Progenitor cell of endocrine pancreas (in vitro differentiated cells): ENCODE measurements around the gene ATOH1. TPM values are rescaled to one million over a fixed set of nuclear protein-coding genes. Genes with fewer than 3 reads are reported as not detected.

Source experiments
- DNase-seq: peaks from one replicate; pipeline ENCODE4 v3.0.0; 2021; ENCODE audit warnings: low spot score; ENCODE audit not compliant: unreplicated experiment
- H3K27ac Mint-ChIP-seq: 2 replicates; pipeline ENCODE4 v1.8.0; 2021; ENCODE audit warnings: mild to moderate bottlenecking, moderate library complexity, mixed read lengths
- H3K27me3 Mint-ChIP-seq: 2 replicates; pipeline ENCODE4 v1.8.0; 2021; ENCODE audit warnings: mixed read lengths
- H3K36me3 Mint-ChIP-seq: 2 replicates; pipeline ENCODE4 v1.8.0; 2022; ENCODE audit warnings: mixed read lengths; ENCODE audit not compliant: insufficient read depth
- H3K4me1 Mint-ChIP-seq: 2 replicates; pipeline ENCODE4 v1.8.0; 2021; ENCODE audit warnings: low read depth, mixed read lengths
- H3K4me3 Mint-ChIP-seq: 2 replicates; pipeline ENCODE4 v1.8.0; 2021; ENCODE audit warnings: low read depth, mild to moderate bottlenecking, moderate library complexity, mixed read lengths
- H3K9me3 Mint-ChIP-seq: 2 replicates; pipeline ENCODE4 v1.8.0; 2021; ENCODE audit warnings: low read depth, mixed read lengths
- CTCF ChIP-seq: fragments of 200-600 bp; sonication (generic); IDR thresholded peaks from one replicate; pipeline ENCODE4 v1.5.0; 2021; ENCODE audit warnings: antibody characterized with exemption, mild to moderate bottlenecking; ENCODE audit not compliant: unreplicated experiment
- total RNA-seq: library from RNA; stranded (reverse); gene quantifications from 2 replicates; pipeline ENCODE4 v1.2.1, GENCODE V29; 2021

ATOH1 gene
- total RNA-seq, 1 donor from 2014 or later: not detected

DNA sequence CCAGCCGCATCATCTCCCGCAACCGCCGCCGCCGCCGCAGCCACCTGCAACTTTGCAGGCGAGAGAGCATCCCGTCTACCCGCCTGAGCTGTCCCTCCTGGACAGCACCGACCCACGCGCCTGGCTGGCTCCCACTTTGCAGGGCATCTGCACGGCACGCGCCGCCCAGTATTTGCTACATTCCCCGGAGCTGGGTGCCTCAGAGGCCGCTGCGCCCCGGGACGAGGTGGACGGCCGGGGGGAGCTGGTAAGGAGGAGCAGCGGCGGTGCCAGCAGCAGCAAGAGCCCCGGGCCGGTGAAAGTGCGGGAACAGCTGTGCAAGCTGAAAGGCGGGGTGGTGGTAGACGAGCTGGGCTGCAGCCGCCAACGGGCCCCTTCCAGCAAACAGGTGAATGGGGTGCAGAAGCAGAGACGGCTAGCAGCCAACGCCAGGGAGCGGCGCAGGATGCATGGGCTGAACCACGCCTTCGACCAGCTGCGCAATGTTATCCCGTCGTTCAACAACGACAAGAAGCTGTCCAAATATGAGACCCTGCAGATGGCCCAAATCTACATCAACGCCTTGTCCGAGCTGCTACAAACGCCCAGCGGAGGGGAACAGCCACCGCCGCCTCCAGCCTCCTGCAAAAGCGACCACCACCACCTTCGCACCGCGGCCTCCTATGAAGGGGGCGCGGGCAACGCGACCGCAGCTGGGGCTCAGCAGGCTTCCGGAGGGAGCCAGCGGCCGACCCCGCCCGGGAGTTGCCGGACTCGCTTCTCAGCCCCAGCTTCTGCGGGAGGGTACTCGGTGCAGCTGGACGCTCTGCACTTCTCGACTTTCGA, 654 bp downstream of the ATOH1 start:
- DNase-seq: peak; percentile 44
- peak overlapping the region; percentile 71 for H3K4me3 Mint-ChIP-seq
- H3K27me3 Mint-ChIP-seq: peaks cover 99% of the 10 kb centered on the region
- no peak overlapping the region for H3K27ac Mint-ChIP-seq
- H3K36me3 Mint-ChIP-seq: no peaks in the 10 kb centered on the region
- peaks cover 36% of the 10 kb centered on the region for H3K4me1 Mint-ChIP-seq
- no peak for TF ChIP-seq CTCF
- H3K9me3 Mint-ChIP-seq: no peaks in the 10 kb centered on the region

DNA sequence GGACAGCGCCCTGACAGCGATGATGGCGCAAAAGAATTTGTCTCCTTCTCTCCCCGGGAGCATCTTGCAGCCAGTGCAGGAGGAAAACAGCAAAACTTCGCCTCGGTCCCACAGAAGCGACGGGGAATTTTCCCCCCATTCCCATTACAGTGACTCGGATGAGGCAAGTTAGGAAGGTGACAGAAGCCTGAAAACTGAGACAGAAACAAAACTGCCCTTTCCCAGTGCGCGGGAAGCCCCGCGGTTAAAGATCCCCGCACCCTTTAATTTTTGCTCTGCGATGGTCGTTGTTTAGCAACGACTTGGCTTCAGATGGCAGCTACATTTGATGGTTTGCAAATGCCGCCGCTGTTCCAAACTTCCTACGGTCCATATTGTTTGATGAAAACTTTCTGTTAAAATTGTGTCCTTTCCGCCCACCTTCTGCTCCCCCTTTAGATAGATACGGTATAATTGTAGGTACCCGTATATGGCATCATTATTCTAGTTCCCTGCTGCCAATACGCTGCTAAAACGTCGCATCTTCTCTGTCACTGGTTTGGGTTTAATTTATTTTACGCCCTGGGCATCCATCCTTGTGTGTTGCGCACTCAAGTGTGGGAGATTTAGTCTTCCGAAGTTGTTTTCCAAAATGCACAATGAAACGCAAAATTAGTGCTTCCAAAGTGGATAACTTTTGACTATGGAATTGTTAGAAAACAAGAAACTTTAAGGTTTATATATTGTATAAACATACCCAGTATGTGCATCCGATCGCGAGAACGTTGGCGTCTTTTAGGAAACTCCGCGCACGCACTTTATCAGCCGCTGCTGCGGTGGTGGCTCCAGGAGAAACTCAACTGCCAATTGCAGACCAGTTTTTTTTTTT, 1.5 kb downstream of the ATOH1 start:
- TF ChIP-seq CTCF: no peak
- Mint-ChIP-seq H3K27me3 (peaks cover 99% of the 10 kb centered on the region), H3K4me3 (peak overlapping the region; percentile 60), H3K4me1 (peaks cover 40% of the 10 kb centered on the region), H3K27ac (no peak overlapping the region), H3K36me3 (no peaks in the 10 kb centered on the region), H3K9me3 (no peaks in the 10 kb centered on the region)
- no peak for DNase-seq

DNA sequence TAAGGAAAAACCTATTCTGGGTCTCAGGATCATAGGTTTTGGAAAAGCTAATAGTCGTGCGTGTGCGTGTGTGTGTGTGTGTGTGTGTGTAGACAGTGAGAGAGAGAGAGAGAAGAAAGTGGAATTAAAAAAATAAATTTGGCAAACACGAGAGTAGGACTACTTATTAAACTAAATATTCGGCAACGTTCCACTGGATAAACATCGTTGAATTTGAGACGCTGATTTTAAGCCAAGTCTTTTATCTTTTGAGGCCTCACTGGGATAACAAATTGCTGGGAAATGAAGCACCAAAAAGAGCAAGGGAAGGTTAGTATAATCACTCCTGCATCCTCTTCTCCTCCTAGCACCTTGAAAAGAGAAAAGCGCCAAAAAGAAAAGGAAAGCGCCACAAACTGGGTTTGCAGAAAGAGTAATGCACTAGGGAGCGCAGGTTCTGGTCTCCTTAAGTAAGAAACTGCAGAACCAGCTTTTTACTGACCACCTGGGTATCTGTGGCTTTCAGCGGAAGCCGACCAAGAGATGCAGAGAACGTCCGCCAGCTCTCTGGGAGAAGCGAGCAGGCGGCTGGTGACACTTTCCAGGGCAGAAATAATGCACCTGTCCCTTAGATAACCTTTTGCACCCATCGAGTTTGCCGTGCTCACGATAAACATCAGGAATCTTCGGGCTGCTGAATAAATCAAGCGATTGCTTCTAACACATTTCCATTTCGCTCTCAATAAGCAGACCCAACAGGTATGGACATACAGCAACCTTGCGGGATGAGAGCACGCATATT, 3.4 kb downstream of the ATOH1 start:
- peaks cover 42% of the 10 kb centered on the region for H3K4me1 Mint-ChIP-seq
- H3K36me3 Mint-ChIP-seq: no peaks in the 10 kb centered on the region
- H3K4me3 Mint-ChIP-seq: no peak overlapping the region
- TF ChIP-seq CTCF: no peak
- H3K27ac Mint-ChIP-seq: no peak overlapping the region
- no peak for DNase-seq
- no peaks in the 10 kb centered on the region for H3K9me3 Mint-ChIP-seq
- H3K27me3 Mint-ChIP-seq: peaks cover 99% of the 10 kb centered on the region

- no peak for TF ChIP-seq CTCF
- no peaks in the 10 kb centered on the region for H3K36me3 Mint-ChIP-seq
- no peak overlapping the region for H3K27ac Mint-ChIP-seq
- H3K27me3 Mint-ChIP-seq: peaks cover 88% of the 10 kb centered on the region
- H3K4me1 Mint-ChIP-seq: peaks cover 33% of the 10 kb centered on the region
- H3K4me3 Mint-ChIP-seq: peak overlapping the region; percentile 65
- DNase-seq: peak; percentile 15
- H3K9me3 Mint-ChIP-seq: no peaks in the 10 kb centered on the region
Measured at GRCh38 chr4:93834249-93835066, 5.9 kb downstream of the ATOH1 start.
